Stomach (tissue), 9 donors: Measurements from ENCODE around the gene RFC3. TPM values are rescaled to one million over a fixed set of nuclear protein-coding genes. Genes with fewer than 3 reads are reported as not detected.

Experiments
- DNase-seq, 2 donors: peaks; one replicate each; pipeline versions ENCODE4 v3.0.0 to v3.0.0-alpha.2; 2013 to 2019
- H3K27ac ChIP-seq, 5 donors: fragments of 200-600 bp in 4 of 5; sonication (generic) in 4 of 5; one replicate each; pipeline ENCODE4 v1.5.1; 2013 to 2019; ENCODE audit warnings: mild to moderate bottlenecking in 1 of 5, moderate library complexity in 1 of 5
- H3K27me3 ChIP-seq, 3 donors: fragments of 200-600 bp; sonication (generic); one replicate each; pipeline ENCODE4 v1.5.1; 2017 to 2019; ENCODE audit warnings: mixed run types in 1 of 3
- H3K36me3 ChIP-seq, 4 donors: fragments of 200-600 bp; sonication (generic); 1 replicate in 3 of 4; 2 replicates in 1 of 4; pipeline ENCODE4 v1.5.1; 2016 to 2019
- H3K4me1 ChIP-seq, 4 donors: fragments of 200-600 bp; sonication (generic); one replicate each; pipeline ENCODE4 v1.5.1; 2016 to 2019
- H3K4me3 ChIP-seq, 4 donors: fragments of 200-600 bp; sonication (generic) in 3 of 4; one replicate each; pipeline ENCODE4 v1.5.1; 2016 to 2019; ENCODE audit warnings: mild to moderate bottlenecking in 1 of 4
- H3K9me3 ChIP-seq, 4 donors: fragments of 200-600 bp; sonication (generic); one replicate each; pipeline ENCODE4 v1.5.1; 2016 to 2019
- EP300 ChIP-seq: sonication (generic); formaldehyde crosslinking; IDR thresholded peaks from one replicate; pipeline ENCODE4 v1.6.1; 2017; ENCODE audit warnings: antibody characterized with exemption
- POLR2A ChIP-seq, 4 donors: fragments of 450-650 bp; IDR thresholded peaks; one replicate each; pipeline ENCODE4 v1.6.1; 2016; ENCODE audit warnings: antibody characterized with exemption in 4 of 4, control low read depth in 2 of 4, mild to moderate bottlenecking in 1 of 4, moderate library complexity in 1 of 4
- POLR2AphosphoS5 ChIP-seq, 3 donors: sonication (generic); formaldehyde crosslinking; IDR thresholded peaks; one replicate each; pipeline ENCODE4 v1.6.1; 2016; ENCODE audit warnings: antibody characterized with exemption in 3 of 3
- WGBS, 5 donors: extraction: QIAGEN DNeasy Blood & Tissue Kit in 3 of 5; methylation state at CpG; one replicate each; pipeline versions ENCODE4 v1.1.5 to v1.1.7; 2013 to 2018; 5-methylcytosine and 5-hydroxymethylcytosine counted together
- intact Hi-C: fragments of 100-400 bp; cut with DNase I; formaldehyde crosslinking; loops from one replicate; pipeline ENCODE4 v1.15.1; 2023; ENCODE audit warnings: low total_unique reads
- polyA plus RNA-seq, 3 donors: library from polyadenylated mRNA; stranded (reverse); fragments of 200-250 nt; gene quantifications; one replicate each; pipeline ENCODE4 v1.2.3, GENCODE V29; 2013
- total RNA-seq, 5 donors: library from RNA; depleted of rRNA; stranded (reverse); fragments of >200 nt; gene quantifications; one replicate each; pipeline versions ENCODE4 v1.1.0 to v1.2.3, GENCODE V29; 2014 to 2016
- TF ChIP-seq, protein P1 (sequence below), 7 experiments: fragments of 450-650 bp in 4 of 7; fragments of 200-600 bp in 3 of 7; sonication (generic) in 3 of 7; IDR thresholded peaks; one replicate each; pipeline ENCODE4 v1.5.1; 2016 to 2019; ENCODE audit warnings: antibody characterized with exemption in 7 of 7, control low read depth in 2 of 7, mild to moderate bottlenecking in 1 of 7
- donor health status: healthy with polysubstance abuse.
- donor health status: Bipolar disorder and iron deficiency.
- donor health status: healthy.

RFC3 gene
- total and polyA plus RNA-seq, 8 donors = 0.58 to 27.7 (median 7.8) TPM

DNA sequence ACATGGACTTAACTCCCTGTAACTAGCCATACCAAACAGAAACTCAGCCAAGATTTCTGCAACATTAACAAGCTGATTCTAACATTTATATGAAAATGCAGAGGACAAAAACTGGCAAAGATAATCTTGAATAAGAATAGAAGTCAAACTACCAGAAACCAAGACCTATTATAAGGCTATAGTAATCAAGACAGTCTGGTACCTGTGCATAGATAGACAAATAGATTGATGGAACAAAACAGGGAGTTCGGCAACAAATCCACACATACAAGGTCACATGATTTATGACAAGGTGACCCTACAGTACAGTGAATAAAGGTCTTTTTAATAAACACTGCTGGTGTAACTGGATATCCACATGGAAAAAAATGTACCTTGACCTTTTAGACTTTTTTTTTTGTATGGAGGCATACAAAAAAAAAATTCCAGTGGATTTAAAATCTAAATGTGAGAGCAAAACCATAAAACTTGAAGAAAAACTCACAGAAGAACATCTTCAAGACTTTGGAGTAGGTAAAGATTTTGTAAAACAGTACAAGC lies 2.9 kb upstream of the RFC3 start:
- no peak overlapping the region for H3K4me3 ChIP-seq
- no peaks in the 10 kb centered on the region for H3K27me3 ChIP-seq
- TF ChIP-seq EP300 (no peak), POLR2AphosphoS5 (IDR thresholded peaks at IDR 0.05) (no peak), POLR2A (IDR thresholded peaks at IDR 0.05) (no peak)
- TF ChIP-seq, protein P1, sequence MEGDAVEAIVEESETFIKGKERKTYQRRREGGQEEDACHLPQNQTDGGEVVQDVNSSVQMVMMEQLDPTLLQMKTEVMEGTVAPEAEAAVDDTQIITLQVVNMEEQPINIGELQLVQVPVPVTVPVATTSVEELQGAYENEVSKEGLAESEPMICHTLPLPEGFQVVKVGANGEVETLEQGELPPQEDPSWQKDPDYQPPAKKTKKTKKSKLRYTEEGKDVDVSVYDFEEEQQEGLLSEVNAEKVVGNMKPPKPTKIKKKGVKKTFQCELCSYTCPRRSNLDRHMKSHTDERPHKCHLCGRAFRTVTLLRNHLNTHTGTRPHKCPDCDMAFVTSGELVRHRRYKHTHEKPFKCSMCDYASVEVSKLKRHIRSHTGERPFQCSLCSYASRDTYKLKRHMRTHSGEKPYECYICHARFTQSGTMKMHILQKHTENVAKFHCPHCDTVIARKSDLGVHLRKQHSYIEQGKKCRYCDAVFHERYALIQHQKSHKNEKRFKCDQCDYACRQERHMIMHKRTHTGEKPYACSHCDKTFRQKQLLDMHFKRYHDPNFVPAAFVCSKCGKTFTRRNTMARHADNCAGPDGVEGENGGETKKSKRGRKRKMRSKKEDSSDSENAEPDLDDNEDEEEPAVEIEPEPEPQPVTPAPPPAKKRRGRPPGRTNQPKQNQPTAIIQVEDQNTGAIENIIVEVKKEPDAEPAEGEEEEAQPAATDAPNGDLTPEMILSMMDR (IDR thresholded peaks at IDR 0.05) = no peak
- intact Hi-C loops = no loop called here
- no peak for DNase-seq
- no peak overlapping the region for H3K27ac ChIP-seq
- no peaks in the 10 kb centered on the region for H3K36me3 ChIP-seq
- 40 to 69% (median 50%) methylated on average over 1 of the region's 1 CpG for WGBS, 5 donors
- peaks cover 0 to 16% (median 15%) of the 10 kb centered on the region in 4 donors for H3K4me1 ChIP-seq
- H3K9me3 ChIP-seq = no peaks in the 10 kb centered on the region

DNA sequence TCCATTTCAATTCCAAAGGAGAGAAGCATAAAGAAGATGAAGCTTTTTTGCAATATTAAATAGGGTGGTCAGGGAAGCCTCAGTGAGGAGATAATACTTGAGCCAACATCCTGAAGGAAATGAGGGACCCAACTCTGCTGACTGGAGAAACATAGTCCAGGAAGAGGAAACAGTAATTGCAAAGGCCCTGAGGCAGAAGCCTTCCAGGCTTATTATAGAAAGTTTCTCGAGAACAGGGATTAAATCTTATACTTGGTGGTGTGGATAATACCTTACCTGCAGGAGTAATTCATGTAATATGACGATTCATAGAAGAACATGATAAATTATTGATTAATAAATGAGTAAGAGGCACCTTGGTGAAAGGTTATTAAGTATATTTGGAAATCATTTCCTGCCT lies 1.0 kb upstream of the RFC3 start:
- DNase-seq = no peak
- 92 to 95% (median 92%) methylated on average over 2 of the region's 2 CpGs for WGBS, 5 donors
- H3K27me3 ChIP-seq = no peaks in the 10 kb centered on the region
- H3K9me3 ChIP-seq = no peaks in the 10 kb centered on the region
- peaks cover 0 to 6% (median 0%) of the 10 kb centered on the region in 4 donors for H3K36me3 ChIP-seq
- intact Hi-C loops = no loop called here
- peaks cover 0 to 16% (median 15%) of the 10 kb centered on the region in 4 donors for H3K4me1 ChIP-seq
- no peak overlapping the region for H3K27ac ChIP-seq
- peak overlapping the region in 1 of 4 donors; percentile 79 for H3K4me3 ChIP-seq
- TF ChIP-seq POLR2AphosphoS5 (IDR thresholded peaks at IDR 0.05) (no peak), POLR2A (IDR thresholded peaks at IDR 0.05) (no peak), EP300 (no peak)
- TF ChIP-seq, protein P1 (IDR thresholded peaks at IDR 0.05) = no peak

DNA sequence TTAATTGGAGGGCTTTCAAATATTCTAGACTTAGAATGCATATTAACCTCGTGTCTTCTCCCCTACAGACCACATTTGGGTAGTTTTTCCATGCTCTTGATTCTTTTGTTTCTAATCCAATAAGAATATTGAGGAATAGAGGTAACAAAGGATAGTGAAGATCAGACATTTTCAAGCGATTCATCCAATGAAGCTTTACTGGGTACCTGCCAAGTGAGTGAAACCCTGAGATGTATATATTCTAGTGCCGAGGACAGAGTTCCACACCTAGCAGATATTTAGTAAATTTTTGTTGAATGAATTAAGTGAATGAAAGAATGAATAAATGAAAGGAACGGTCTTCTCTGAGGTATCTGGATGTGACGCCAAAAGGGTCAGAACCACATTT lies 442 bp upstream of the RFC3 start:
- peaks cover 0 to 6% (median 0%) of the 10 kb centered on the region in 4 donors for H3K36me3 ChIP-seq
- no peak for DNase-seq
- WGBS, 5 donors = 20 to 32% (median 27%) methylated on average over 5 of the region's 5 CpGs
- H3K4me1 ChIP-seq = peaks cover 0 to 16% (median 15%) of the 10 kb centered on the region in 4 donors
- H3K9me3 ChIP-seq = no peaks in the 10 kb centered on the region
- peak overlapping the region; percentile 73 to 93 (median 84) for H3K4me3 ChIP-seq
- no peaks in the 10 kb centered on the region for H3K27me3 ChIP-seq
- peak overlapping the region in 4 of 5 donors; percentile 73 to 84 (median 78) for H3K27ac ChIP-seq
- no peak for TF ChIP-seq EP300
- TF ChIP-seq, protein P1 (IDR thresholded peaks at IDR 0.05) = no peak
- TF ChIP-seq POLR2A (IDR thresholded peaks at IDR 0.05) = no peak
- no peak for TF ChIP-seq POLR2AphosphoS5 (IDR thresholded peaks at IDR 0.05)
- intact Hi-C loops = no loop called here

DNA sequence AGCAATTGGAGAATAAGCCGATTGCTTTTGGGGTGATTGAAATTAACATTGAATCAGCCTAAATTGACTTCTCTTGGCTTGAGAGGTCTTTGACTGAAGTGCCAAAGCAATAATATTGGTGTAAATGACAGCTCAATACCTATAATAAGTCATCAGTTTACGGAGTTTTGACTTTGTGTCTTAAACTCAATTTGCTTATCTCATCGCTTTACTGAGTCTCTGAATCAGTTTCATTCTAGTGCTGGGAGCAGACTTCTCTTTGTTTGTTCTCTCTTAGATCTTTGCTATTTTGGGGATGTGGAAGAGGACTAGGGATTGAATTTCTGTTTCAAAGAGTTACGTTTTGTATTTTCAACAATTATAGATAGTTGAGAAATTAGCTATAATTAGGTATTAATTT lies 7.1 kb downstream of the RFC3 start:
- Histone ChIP-seq H3K9me3 (no peaks in the 10 kb centered on the region), H3K27me3 (no peaks in the 10 kb centered on the region), H3K4me3 (no peak overlapping the region), H3K27ac (no peak overlapping the region), H3K4me1 (no peaks in the 10 kb centered on the region), H3K36me3 (peaks cover under 1 to 28% (median 23%) of the 10 kb centered on the region in 4 donors)
- WGBS, 5 donors = 92 to 98% (median 96%) methylated on average over 4 of the region's 4 CpGs
- no peak for DNase-seq
- intact Hi-C loops = no loop called here
- TF ChIP-seq EP300 = no peak
- TF ChIP-seq POLR2A (IDR thresholded peaks at IDR 0.05) = no peak
- TF ChIP-seq, protein P1 (IDR thresholded peaks at IDR 0.05) = no peak
- TF ChIP-seq POLR2AphosphoS5 (IDR thresholded peaks at IDR 0.05) = no peak
